Prostate gland (tissue), 2 donors: ENCODE data around the gene TPST1.

ENCODE experiments used
- POLR2AphosphoS5 ChIP-seq: sonication (generic); formaldehyde crosslinking; IDR thresholded peaks from one replicate; pipeline ENCODE4 v1.6.1; 2017; ENCODE audit warnings: antibody characterized with exemption
- TF ChIP-seq, protein P1 (sequence below), 4 experiments: fragments of 200-600 bp in 2 of 4; fragments of 450-650 bp in 2 of 4; sonication (generic) in 2 of 4; IDR thresholded peaks; 1 replicate in 3 of 4; 2 replicates in 1 of 4; pipeline ENCODE4 v1.5.1; 2016 to 2019; ENCODE audit warnings: antibody characterized with exemption in 4 of 4, mild to moderate bottlenecking in 2 of 4, moderate library complexity in 2 of 4

DNA sequence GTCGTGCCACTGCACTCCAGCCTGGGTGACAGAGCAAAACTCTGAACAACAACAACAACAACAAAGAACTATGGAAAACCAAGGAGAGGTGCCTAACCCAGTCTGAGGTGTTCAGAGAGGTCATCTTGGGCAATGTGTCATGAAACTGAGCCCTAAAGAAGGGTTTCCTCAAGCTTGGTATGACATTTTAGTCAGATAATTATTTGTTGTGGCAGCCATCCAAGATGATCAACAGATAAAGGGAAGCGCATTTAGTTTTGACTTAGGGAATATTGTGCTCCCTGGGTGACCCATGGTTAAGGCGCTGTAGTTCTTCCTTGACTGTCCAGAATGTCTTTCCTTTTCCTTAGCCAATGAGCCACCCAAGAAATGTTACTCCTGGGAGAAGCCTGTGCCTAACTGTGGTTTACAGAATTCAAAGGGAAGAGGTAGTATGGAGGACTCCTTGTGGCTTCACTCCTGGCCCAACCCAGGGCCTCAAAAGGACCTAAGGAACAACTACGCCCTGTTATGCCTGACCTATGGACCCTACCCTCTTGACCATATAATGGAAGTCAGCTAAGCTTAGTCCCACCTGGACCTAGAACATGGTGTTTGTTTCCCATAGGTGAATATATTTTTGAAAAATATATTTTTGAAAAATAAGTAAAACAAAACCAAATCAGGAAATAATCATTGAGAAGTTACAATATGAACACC lies 42.4 kb downstream of the TPST1 start:
- no peak for TF ChIP-seq POLR2AphosphoS5
- TF ChIP-seq, protein P1, sequence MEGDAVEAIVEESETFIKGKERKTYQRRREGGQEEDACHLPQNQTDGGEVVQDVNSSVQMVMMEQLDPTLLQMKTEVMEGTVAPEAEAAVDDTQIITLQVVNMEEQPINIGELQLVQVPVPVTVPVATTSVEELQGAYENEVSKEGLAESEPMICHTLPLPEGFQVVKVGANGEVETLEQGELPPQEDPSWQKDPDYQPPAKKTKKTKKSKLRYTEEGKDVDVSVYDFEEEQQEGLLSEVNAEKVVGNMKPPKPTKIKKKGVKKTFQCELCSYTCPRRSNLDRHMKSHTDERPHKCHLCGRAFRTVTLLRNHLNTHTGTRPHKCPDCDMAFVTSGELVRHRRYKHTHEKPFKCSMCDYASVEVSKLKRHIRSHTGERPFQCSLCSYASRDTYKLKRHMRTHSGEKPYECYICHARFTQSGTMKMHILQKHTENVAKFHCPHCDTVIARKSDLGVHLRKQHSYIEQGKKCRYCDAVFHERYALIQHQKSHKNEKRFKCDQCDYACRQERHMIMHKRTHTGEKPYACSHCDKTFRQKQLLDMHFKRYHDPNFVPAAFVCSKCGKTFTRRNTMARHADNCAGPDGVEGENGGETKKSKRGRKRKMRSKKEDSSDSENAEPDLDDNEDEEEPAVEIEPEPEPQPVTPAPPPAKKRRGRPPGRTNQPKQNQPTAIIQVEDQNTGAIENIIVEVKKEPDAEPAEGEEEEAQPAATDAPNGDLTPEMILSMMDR (IDR thresholded peaks at IDR 0.05), result no peak
